Limb (tissue), 2 donors: ENCODE data around the gene FZD2.

Experiments used
- DNase-seq, 2 donors: peaks; one replicate each; pipeline ENCODE4 v3.0.0-alpha.2; 2016; ENCODE audit errors: extremely low spot score in 2 of 2

FZD2 gene

GRCh38 chr17:44607836-44608690, 50.8 kb downstream of the FZD2 start:
- DNase-seq = peak; percentile 85 to 89

GRCh38 chr17:44608727-44609435, 51.6 kb downstream of the FZD2 start:
- DNase-seq = no peak

- no peak for DNase-seq
These were observed 53.0 kb downstream of the FZD2 start for GRCh38 chr17:44610331-44610730.
